Pulmonary artery endothelial cell (primary cell): ENCODE measurements around the gene ZNF12. TPM values are rescaled to one million over a fixed set of nuclear protein-coding genes. Genes with fewer than 3 reads are reported as not detected.
"Not testable (repeated sequence)": the region's sequence is repeated elsewhere in the genome, so short reads cannot be mapped to it uniquely, and the experiment has no call there.

Source experiments
- DNase-seq: peaks from one replicate; pipeline ENCODE4 v3.0.0-alpha.2; 2011; ENCODE audit warnings: low read depth, low spot score
- total RNA-seq: library from RNA; depleted of rRNA; stranded (reverse); fragments of >200 nt; gene quantifications from 2 replicates; pipeline ENCODE4 v1.2.3, GENCODE V29; 2014

Gene ZNF12
- total RNA-seq, 1 donor from 2014 or later = 15.9 TPM

- DNase-seq = no peak
Measured at GRCh38 chr7:6691609-6692106, 15.1 kb downstream of the ZNF12 start.

GRCh38 chr7:6691103-6691502 is 15.6 kb downstream of the ZNF12 start:
- no peak for DNase-seq

- DNase-seq = no peak
Measured at GRCh38 chr7:6680146-6680545, 26.6 kb downstream of the ZNF12 start.

GRCh38 chr7:6675807-6676405 is 30.8 kb downstream of the ZNF12 start:
- no peak for DNase-seq

DNA sequence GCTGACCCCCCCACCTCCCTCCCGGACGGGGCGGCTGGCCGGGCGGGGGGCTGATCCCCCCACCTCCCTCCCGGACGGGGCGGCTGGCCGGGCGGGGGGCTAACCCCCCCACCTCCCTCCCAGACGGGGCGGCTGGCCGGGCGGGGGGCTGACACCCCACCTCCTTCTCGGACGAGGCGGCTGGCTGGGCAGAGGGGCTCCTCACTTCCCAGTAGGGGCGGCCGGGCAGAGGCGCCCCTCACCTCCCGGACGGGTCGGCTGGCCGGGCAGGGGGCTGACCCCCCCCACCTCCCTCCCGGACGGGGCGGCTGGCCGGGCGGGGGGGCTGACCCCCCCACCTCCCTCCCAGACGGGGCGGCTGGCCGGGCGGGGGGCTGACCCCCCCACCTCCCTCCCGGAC is 35.9 kb downstream of the ZNF12 start:
- DNase-seq = not testable (repeated sequence)

DNA sequence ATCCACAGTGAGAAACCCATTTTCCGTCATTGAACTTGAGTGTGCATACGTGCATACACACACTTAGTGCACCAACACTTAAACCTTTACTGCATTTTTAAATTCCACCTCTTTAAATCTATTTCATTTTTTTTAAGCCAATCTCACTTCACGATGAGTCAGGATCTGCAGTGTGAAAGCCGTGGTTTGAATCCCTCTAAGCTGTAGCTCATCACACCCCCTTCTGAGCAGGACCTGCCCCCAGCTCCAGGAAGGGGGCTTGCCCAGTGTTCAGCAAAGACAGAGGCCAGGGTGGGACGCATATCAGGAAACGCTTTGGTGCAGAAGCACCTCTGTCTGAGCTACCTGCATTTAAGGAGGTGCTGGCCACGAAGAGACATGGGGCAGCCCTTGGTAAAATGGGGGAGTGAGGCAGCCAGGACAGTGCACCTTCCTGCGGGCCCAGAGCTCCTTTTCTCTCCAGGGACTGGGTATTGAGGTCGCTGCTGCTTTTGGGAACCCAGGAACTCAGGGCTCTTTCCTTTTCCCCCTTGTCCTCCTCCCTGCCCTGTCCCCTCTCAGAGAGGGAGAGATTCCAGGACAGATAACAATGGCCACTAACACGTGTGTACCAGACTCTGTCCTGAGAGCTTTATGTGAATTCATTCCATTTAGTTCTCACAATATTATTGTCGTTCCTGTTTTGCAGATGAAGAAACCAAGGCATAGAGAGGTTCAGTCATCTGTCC is 48.0 kb downstream of the ZNF12 start:
- no peak for DNase-seq

DNA sequence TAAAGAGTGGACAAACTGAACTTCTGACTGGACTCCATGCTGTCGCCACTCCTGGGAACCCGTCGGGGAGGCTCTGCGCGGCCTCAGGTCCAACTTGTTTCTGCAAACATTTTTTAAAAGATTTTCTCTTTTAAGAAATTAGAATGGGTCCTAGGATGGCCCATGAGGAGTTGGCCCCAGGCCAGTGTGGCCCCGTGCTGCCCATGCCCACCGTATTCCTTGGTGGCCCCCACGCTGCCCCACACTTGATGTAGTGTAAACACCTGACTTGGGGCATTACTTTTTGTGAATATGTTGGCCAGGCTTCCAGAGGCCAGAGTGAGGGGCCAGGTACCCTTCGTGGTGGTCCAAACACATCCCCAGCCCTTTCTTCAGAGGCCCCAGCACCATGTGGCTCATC is 50.3 kb downstream of the ZNF12 start:
- no peak for DNase-seq

GRCh38 chr7:6655636-6656385 is 50.9 kb downstream of the ZNF12 start:
- DNase-seq = no peak

DNA sequence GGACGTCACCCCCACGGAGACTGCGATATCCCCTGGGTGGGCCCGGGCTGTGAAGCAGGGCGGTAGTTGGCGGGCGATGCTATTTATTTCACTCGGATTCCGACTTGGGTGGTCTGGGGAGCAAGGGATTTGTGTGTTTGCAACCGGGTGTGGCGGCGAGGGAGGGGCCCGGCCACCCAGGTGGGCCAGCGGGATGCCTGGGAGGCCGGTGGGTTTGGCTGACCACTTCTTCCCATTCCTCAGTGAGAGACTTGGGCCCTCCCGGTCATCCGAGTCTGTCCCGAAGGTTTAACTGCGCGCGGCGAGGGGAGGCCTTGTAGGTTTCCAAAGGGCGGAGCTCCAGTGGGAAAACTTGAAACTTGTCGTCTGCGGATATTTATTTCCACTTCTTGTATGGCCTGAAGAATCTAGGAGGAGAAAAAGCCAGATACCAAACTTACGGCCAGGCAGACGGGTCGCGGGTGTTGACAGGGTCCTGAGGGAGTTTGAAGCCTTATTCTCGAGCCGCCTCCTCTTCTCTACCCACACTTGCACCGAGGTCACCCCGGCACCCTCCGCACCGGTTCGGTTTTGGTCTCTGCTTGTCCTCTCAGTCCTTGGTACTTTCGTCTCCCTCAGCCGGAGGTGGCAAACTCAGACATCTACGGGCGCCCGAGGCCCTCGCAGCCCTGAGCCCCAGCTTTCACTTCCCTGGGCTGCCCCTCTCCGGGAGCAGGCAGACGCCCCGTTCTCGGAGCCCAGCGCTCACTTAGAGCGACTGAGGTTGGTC is 51.7 kb downstream of the ZNF12 start:
- DNase-seq = no peak

- DNase-seq = no peak
Measured at GRCh38 chr7:6654113-6654841, 52.5 kb downstream of the ZNF12 start.

DNA sequence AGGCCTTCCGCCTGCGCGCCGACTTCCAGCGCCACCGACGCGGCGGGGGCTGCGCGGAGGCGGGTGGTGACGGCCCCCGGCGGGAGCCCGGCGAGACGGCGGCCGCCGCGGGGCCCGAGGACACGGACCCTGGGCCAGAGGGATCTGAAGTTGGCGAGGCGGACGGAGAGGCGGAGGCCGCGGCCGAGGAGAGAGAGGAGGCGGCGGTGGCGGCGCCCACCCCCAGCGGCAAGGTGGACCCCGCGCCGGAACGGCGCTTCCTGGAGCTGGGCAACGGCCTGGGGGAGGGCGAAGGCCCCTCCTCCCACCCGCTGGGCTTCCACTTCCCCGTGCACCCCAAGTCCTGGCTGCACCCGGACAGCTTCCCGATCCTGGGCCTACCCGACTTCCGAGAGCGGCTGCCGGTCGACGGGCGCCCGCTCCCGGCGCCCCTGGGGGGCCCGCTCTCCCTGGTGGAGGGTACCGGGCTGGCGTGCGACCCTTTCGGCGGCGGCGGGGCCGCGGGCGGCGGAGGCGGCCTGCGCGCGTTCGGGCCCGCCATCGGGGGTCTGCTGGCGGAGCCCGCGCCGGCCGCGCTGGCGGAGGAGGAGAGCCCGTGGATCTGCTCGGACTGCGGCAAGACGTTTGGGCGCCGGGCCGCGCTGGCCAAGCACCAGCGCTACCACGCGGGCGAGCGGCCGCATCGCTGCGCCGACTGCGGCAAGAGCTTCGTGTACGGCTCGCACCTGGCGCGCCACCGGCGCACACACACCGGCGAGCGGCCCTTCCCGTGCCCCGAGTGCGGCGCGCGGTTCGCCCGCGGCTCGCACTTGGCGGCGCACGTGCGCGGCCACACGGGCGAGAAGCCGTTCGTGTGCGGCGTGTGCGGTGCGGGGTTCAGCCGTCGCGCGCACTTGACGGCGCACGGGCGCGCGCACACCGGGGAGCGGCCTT is 53.4 kb downstream of the ZNF12 start:
- no peak for DNase-seq

DNA sequence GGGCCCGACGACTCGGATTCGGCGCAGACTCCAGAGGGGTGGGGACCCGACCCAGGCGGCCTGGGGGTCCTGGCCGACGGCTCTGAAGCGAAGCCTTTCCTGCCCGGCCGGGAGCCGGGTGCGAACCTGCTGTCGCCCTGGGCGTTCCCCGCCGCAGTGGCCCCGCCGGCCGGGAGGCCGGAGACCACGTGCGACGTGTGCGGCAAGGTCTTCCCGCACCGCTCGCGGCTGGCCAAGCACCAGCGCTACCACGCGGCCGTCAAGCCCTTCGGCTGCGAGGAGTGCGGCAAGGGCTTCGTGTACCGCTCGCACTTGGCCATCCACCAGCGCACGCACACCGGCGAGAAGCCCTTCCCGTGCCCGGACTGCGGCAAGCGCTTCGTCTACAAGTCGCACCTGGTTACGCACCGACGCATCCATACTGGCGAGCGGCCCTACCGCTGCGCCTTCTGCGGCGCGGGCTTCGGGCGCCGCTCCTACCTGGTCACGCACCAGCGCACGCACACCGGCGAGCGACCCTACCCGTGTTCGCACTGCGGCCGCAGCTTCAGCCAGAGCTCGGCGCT is 54.2 kb downstream of the ZNF12 start:
- no peak for DNase-seq

- DNase-seq = no peak
Measured at GRCh38 chr7:6651851-6652445, 54.8 kb downstream of the ZNF12 start.

GRCh38 chr7:6650521-6651011 is 56.2 kb downstream of the ZNF12 start:
- DNase-seq = no peak

DNA sequence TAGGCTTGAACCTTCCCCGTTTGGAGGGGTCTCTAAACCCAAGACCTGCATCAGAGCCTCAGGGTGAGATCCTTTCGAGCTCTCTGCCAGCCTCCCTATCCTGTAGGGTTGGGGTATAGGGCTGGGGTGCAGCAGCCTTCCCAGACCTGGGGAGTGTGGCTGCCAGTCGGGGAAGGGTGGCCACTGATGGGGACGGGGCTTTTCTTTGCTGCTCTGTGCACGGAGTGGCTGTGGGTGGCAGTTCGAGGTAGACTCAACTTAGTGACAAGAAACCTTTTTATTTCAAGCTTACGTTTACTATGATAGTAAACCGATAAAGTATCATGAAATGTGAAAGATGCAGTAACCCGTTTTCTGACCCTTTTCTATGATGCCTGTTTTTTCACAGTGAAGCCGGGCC is 56.7 kb downstream of the ZNF12 start:
- no peak for DNase-seq

GRCh38 chr7:6649241-6649961 is 57.3 kb downstream of the ZNF12 start:
- no peak for DNase-seq

- DNase-seq = no peak
Measured at GRCh38 chr7:6648815-6649104, 58.0 kb downstream of the ZNF12 start.

DNA sequence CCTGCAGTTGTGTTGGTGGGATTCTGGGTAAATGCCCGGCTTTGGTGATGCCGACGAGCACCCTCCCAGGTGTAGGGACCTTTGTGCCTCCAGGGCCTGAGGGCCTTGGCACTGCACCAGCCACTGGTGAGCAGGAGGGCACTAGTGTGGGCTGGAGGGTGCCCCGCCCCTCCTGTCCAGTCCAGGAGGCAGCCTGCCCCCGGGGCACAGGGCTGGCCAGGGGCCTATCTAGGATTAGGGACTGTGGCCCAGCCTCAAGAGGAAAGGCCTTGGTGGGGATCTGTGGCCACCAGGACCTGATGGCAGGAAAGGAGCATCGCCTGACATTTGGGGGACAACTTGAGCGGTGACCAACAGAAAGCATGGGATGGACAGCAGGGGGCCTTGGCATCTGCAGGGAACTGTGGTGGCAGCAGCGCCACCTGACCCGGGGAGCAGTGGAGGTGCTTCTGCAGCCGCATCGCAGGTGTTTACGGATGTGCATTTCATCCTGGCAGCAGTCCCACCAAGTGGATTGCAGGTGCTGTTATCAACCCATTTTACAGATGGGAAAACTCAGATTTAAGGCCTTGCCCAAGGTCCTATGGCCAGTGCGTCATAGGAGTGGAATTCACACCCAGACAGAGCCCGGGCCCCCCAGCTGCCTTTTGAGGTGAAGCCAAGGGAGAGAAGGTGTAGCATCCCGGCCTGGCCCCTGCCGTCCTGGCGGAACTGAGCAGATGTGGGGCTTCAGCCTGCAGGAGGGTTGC is 58.5 kb downstream of the ZNF12 start:
- no peak for DNase-seq
